HCT116 (cell line): ENCODE results near the gene MAPK8. TPM values are rescaled to one million over a fixed set of nuclear protein-coding genes. Genes with fewer than 3 reads are reported as not detected.

ENCODE experiments used
- ATAC-seq: fragments of 200-7000 bp; cut with Tn5 transposase; 2 replicates; pipeline ENCODE4 v1.9.1; 2020; ENCODE audit warnings: mild to moderate bottlenecking, moderate library complexity
- BruUV-seq: library from RNA; stranded (reverse); fragments of 400-500 nt; replicated peaks from 2 replicates; lab custom pipeline; 2021; lab: Mats Ljungman, UMichigan
- CTCF ChIA-PET: fragments of 300-600 bp; sonication (Branson Sonifier 250); formaldehyde crosslinking; loops from one replicate; lab custom pipeline; 2021; ENCODE audit warnings: antibody characterized with exemption; lab: Charles Lee
- POLR2A ChIA-PET: fragments of 300-600, 350-600 bp; sonication (Branson Sonifier 250); formaldehyde crosslinking; loops from one replicate; lab custom pipeline; 2021; ENCODE audit warnings: antibody characterized with exemption; lab: Charles Lee
- RAD21 ChIA-PET, 2 experiments: fragments of 300-600 bp; sonication (Branson Sonifier 250); formaldehyde crosslinking; loops; one replicate each; lab custom pipeline; 2023; ENCODE audit warnings: low total read pairs in 2 of 2; ENCODE audit not compliant: uncharacterized antibody in 2 of 2, unreplicated experiment in 2 of 2, low non-redundant PET in 1 of 2; lab: Charles Lee
- DNase-seq: peaks from one replicate; pipeline ENCODE4 v3.0.0-alpha.2; 2010; ENCODE audit warnings: low read depth, low spot score
- H2AFZ ChIP-seq: fragments of 200-600 bp; shearing (Covaris generic), sonication (generic); 2 replicates; pipeline ENCODE4 v1.6.1; 2017; ENCODE audit warnings: low read depth, mixed run types, mixed read lengths, antibody characterized with exemption, low read length; ENCODE audit not compliant: poor library complexity, severe bottlenecking
- H3K27ac ChIP-seq: 2 replicates; pipeline ENCODE4 v1.5.1; 2012; ENCODE audit warnings: low read depth, low read length
- H3K27me3 ChIP-seq: fragments of 200-600 bp; sonication (generic); 2 replicates; pipeline ENCODE4 v1.6.1; 2016; ENCODE audit warnings: mixed run types, low read length, mixed read lengths; ENCODE audit not compliant: insufficient read depth
- H3K36me3 ChIP-seq, 2 experiments: fragments of 200-500 bp in 1 of 2; fragments of 200-600 bp in 1 of 2; sonication (Bioruptor generic) in 1 of 2; sonication (generic) in 1 of 2; 2 replicates each; pipeline versions ENCODE4 v1.5.1 to v1.6.1; 2014 to 2016; ENCODE audit warnings: low read length in 2 of 2, inconsistent platforms in 1 of 2, mixed read lengths in 1 of 2, mixed run types in 1 of 2; ENCODE audit not compliant: insufficient read depth in 2 of 2, control insufficient read depth in 1 of 2
- H3K4me1 ChIP-seq, 2 experiments: fragments of 200-600 bp in 1 of 2; sonication (generic) in 1 of 2; 2 replicates each; pipeline versions ENCODE4 v1.5.1 to v1.6.1; 2012 to 2017; ENCODE audit warnings: low read length in 2 of 2, inconsistent platforms in 1 of 2, mild to moderate bottlenecking in 1 of 2, mixed read lengths in 1 of 2, mixed run types in 1 of 2, moderate library complexity in 1 of 2; ENCODE audit not compliant: insufficient read depth in 2 of 2, control insufficient read depth in 1 of 2
- H3K4me2 ChIP-seq: fragments of 200-600 bp; sonication (generic); 2 replicates; pipeline ENCODE4 v1.6.1; 2017; ENCODE audit warnings: mixed run types, low read length, mixed read lengths
- H3K4me3 ChIP-seq, 2 experiments: fragments of 200-600 bp in 1 of 2; sonication (generic) in 1 of 2; replicated peaks in 1 of 2; 2 replicates each; pipeline ENCODE4 v1.5.1; 2011 to 2016; ENCODE audit warnings: low read length in 2 of 2, control low read depth in 1 of 2, low read depth in 1 of 2, mild to moderate bottlenecking in 1 of 2, mixed read lengths in 1 of 2, mixed run types in 1 of 2
- H3K79me2 ChIP-seq: fragments of 200-600 bp; sonication (generic); 2 replicates; pipeline ENCODE4 v1.6.1; 2017; ENCODE audit warnings: mild to moderate bottlenecking, mixed run types, low read length, moderate library complexity, mixed read lengths; ENCODE audit not compliant: insufficient read depth
- H3K9ac ChIP-seq: fragments of 200-600 bp; sonication (generic); 2 replicates; pipeline ENCODE4 v1.6.1; 2016; ENCODE audit warnings: low read length, mixed read lengths
- H3K9me2 ChIP-seq: fragments of 200-600 bp; sonication (generic), shearing (Covaris generic); 2 replicates; pipeline ENCODE4 v1.6.1; 2017; ENCODE audit warnings: mixed run types, mild to moderate bottlenecking, moderate library complexity; ENCODE audit not compliant: insufficient read depth
- H3K9me3 ChIP-seq, 2 experiments: fragments of 200-500 bp in 1 of 2; fragments of 200-600 bp in 1 of 2; sonication (Bioruptor generic) in 1 of 2; sonication (generic) in 1 of 2; 2 replicates each; pipeline ENCODE4 v1.6.1; 2014 to 2017; ENCODE audit warnings: low read length in 2 of 2, mixed read lengths in 2 of 2, inconsistent platforms in 1 of 2, low read depth in 1 of 2, mild to moderate bottlenecking in 1 of 2, mixed run types in 1 of 2, moderate library complexity in 1 of 2; ENCODE audit not compliant: control insufficient read depth in 1 of 2, insufficient read depth in 1 of 2
- H4K20me1 ChIP-seq: fragments of 200-600 bp; sonication (generic), shearing (Covaris generic); 2 replicates; pipeline ENCODE4 v1.6.1; 2017; ENCODE audit warnings: mixed run types, mild to moderate bottlenecking, moderate library complexity; ENCODE audit not compliant: insufficient read depth
- JUND ChIP-seq: IDR thresholded peaks from 2 replicates; pipeline ENCODE4 v1.6.1; 2012
- SIN3A ChIP-seq: IDR thresholded peaks from 2 replicates; pipeline ENCODE4 v1.6.1; 2012; ENCODE audit warnings: low read depth
- TCF7L2 ChIP-seq: IDR thresholded peaks from 2 replicates; pipeline ENCODE4 v1.7.0; 2011; ENCODE audit warnings: borderline replicate concordance, inconsistent platforms; ENCODE audit not compliant: insufficient read depth, insufficient read length; ENCODE audit errors: extremely low read depth
- YY1 ChIP-seq: IDR thresholded peaks from 2 replicates; pipeline ENCODE4 v1.6.1; 2011; ENCODE audit warnings: low read length, low read depth, moderate library complexity, mild to moderate bottlenecking; ENCODE audit not compliant: insufficient replicate concordance; ENCODE audit errors: extremely low read depth
- intact Hi-C: fragments of 100-400 bp; cut with micrococcal nuclease; formaldehyde crosslinking; loops from 2 replicates; pipeline ENCODE4 v1.10.0; 2022
- total RNA-seq: library from RNA; stranded (reverse); gene quantifications from one replicate; pipeline ENCODE4 v1.2.1, GENCODE V29; 2021; ENCODE audit not compliant: unreplicated experiment
- TF ChIP-seq, protein P1 (sequence below): IDR thresholded peaks from 2 replicates; pipeline ENCODE4 v1.6.1; 2011; ENCODE audit warnings: mild to moderate bottlenecking, low read length, moderate library complexity; ENCODE audit not compliant: insufficient replicate concordance; ENCODE audit errors: extremely low read depth
- TF ChIP-seq, protein P2 (sequence below): IDR thresholded peaks from 2 replicates; pipeline ENCODE4 v1.6.1; 2012

The MAPK8 gene
- total RNA-seq, 1 experiment from 2014 or later: 71.0 TPM

DNA sequence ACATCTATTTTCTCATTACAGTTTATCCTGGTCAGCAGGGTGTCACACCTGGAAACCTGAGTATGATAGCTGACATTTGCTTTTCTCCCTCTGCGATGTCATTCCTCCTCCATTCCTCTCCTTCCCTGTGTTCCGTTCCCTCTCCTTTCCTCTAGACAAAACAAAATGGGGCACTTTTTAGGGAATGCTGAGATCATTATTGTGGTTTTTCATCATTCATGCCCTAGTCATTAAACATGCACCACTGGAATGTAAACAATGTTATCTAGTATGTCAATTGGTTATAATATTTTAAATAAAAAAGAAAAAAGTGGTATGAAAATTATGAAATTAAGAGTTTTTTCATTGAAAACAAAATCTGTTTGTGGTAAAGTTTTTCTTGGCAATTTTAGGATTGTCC, 132.6 kb downstream of the MAPK8 start:
- no peak overlapping the region for H2AFZ ChIP-seq
- no peaks in the 10 kb centered on the region for H3K27me3 ChIP-seq
- intact Hi-C loops: no loop called here
- ChIA-PET CTCF (no interaction called here), POLR2A (no interaction called here), RAD21 (no interaction called here)
- ATAC-seq (no peak), DNase-seq (no peak)
- no peaks in the 10 kb centered on the region for H4K20me1 ChIP-seq
- H3K9ac ChIP-seq: no peak overlapping the region
- H3K9me3 ChIP-seq: no peaks in the 10 kb centered on the region
- H3K4me1 ChIP-seq: no peaks in the 10 kb centered on the region
- H3K36me3 ChIP-seq: no peaks in the 10 kb centered on the region
- no peaks in the 10 kb centered on the region for H3K9me2 ChIP-seq
- no peaks in the 10 kb centered on the region for H3K79me2 ChIP-seq
- H3K27ac ChIP-seq: no peak overlapping the region
- no peak for TF ChIP-seq YY1
- TF ChIP-seq TCF7L2: no peak
- TF ChIP-seq JUND: no peak
- TF ChIP-seq, protein P1, sequence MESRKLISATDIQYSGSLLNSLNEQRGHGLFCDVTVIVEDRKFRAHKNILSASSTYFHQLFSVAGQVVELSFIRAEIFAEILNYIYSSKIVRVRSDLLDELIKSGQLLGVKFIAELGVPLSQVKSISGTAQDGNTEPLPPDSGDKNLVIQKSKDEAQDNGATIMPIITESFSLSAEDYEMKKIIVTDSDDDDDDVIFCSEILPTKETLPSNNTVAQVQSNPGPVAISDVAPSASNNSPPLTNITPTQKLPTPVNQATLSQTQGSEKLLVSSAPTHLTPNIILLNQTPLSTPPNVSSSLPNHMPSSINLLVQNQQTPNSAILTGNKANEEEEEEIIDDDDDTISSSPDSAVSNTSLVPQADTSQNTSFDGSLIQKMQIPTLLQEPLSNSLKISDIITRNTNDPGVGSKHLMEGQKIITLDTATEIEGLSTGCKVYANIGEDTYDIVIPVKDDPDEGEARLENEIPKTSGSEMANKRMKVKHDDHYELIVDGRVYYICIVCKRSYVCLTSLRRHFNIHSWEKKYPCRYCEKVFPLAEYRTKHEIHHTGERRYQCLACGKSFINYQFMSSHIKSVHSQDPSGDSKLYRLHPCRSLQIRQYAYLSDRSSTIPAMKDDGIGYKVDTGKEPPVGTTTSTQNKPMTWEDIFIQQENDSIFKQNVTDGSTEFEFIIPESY: no peak
- no peak for TF ChIP-seq SIN3A
- H3K4me3 ChIP-seq: no peak overlapping the region
- no peak overlapping the region for H3K4me2 ChIP-seq
- no TSS peak for BruUV-seq

DNA sequence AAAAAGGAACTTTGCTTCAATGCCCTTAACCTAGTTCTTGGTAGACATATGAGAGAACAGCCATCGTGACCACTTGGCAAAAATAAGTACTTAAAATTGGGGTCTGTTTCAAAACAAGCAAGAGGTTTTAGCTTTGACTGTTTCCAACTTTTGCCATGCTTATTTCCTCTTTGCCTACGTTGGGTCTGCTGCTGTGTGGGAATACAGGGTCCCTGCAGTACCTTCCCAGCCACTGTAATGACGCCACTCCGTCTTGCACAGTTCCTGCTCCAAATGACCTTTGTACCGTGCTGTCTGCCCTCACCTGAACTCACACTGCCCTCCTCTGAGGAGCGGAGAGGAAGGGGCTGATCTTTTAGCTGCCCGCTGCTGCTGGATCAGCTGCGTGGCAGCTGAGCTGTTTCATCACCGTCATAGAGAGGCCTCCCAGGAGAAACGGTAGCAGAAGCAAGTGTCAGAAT, 133.1 kb downstream of the MAPK8 start:
- no peak for DNase-seq
- no peaks in the 10 kb centered on the region for H3K4me1 ChIP-seq
- H3K4me2 ChIP-seq: no peak overlapping the region
- H3K27me3 ChIP-seq: no peaks in the 10 kb centered on the region
- H3K9ac ChIP-seq: no peak overlapping the region
- H4K20me1 ChIP-seq: no peaks in the 10 kb centered on the region
- RAD21 ChIA-PET: no interaction called here
- no peak overlapping the region for H2AFZ ChIP-seq
- H3K27ac ChIP-seq: no peak overlapping the region
- ATAC-seq: no peak
- no peaks in the 10 kb centered on the region for H3K79me2 ChIP-seq
- CTCF ChIA-PET: no interaction called here
- H3K36me3 ChIP-seq: no peaks in the 10 kb centered on the region
- intact Hi-C loops: no loop called here
- H3K4me3 ChIP-seq: no peak overlapping the region
- TF ChIP-seq, protein P2, sequence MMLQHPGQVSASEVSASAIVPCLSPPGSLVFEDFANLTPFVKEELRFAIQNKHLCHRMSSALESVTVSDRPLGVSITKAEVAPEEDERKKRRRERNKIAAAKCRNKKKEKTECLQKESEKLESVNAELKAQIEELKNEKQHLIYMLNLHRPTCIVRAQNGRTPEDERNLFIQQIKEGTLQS: no peak
- no peak for TF ChIP-seq SIN3A
- POLR2A ChIA-PET: no interaction called here
- no TSS peak for BruUV-seq
- H3K9me2 ChIP-seq: no peaks in the 10 kb centered on the region
- no peaks in the 10 kb centered on the region for H3K9me3 ChIP-seq
